Measurements from ENCODE around the gene MIS18A.

MIS18A gene

DNA sequence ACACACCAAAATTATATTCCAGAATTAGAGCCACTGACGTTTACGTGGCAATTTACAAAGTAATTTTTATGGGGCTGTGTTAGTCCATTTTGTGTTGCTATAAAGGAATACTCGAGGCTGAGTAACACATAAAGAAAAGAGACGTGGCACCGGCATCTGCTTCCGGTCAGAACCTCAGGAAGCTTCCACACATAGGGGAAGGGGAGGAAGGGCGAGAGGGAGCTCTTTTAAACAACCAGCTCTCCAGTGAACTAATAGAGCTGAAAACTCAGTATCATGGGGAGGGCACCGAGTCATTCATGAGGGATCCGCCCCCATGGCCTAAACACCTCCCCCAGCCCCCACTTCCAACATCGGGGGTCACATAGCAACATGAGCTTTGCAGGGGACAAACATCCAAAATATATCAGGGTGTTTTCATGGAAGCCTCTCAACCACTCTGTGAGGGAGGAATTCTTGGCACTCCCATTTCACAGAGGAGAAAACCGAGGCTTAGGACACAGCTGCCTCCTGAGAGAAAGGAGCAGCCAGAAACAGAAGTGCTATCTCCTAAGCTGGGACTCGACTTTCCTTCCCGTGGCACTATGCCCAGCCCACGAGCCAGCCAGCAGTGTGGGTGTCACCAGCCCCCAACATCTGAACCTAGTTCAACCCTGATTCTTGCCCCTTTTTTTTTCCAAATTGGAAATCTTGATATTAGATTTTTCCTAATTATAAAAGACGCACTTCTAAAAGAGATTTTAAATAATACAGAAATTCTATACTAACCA is 29.2 kb downstream of the MIS18A start:
- no peak for FAIRE-seq

GRCh38 chr21:32248571-32249461 is 30.0 kb downstream of the MIS18A start:
- FAIRE-seq, result no peak

- FAIRE-seq, result no peak
Measured at GRCh38 chr21:32246571-32247140, 32.2 kb downstream of the MIS18A start.

DNA sequence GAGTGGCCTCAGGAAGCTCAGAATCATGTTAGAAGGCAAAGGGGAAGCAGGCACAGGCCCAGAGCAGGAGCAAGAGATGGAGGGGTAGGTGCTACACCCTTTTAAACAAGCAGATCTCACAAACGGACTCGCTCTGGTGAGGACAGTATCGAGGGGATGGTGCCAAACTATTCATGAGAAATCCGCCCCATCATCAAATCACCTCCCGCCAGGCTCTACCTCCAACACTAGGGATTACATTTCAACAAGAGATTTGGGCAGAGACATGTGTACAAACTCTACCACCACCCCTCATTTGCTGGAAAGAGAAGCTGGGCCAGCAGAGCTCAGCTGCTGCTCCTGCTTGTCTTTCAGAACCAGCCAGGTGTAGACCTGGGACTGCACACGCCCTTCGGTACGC is 32.9 kb downstream of the MIS18A start:
- FAIRE-seq, result no peak

GRCh38 chr21:32240851-32241687 is 37.8 kb downstream of the MIS18A start:
- no peak for FAIRE-seq

DNA sequence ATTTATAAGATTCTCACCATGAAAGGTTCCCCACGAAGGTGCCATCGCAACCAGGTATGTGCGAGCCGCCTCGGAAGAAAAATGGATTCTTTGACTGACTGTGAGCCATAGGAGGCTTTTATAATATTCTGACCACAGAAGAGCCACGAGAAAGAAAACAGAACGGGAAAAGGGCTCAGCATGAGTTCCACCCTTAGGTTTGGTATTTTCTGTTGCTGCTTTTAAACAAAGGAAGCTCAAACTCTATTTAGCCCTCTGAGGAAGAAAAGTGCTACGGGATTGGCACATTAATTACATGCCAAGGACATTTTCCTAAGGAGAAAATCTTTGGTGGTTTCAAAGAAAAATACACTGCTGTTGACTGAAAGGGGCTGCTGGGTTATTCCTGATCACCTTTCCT is 39.3 kb downstream of the MIS18A start:
- FAIRE-seq, result no peak

DNA sequence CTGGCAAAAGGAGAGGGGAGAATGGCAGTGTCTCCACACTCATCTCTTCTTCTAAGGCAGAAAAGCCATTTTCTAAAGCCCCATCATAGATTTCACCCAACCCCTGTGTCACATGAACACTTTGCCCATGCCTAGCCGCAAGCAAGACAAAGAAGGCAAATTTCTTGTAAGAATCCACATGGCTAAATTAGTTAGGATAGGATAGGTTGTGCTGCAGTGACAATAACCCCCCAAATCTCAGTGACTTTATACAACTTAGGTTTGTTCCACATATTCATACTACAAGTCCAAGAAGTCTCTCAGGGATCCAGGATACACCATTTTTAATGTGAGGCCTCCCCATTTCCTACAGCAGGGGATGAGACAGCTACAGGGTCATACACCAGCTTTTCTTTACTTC is 40.8 kb downstream of the MIS18A start:
- FAIRE-seq, result no peak

DNA sequence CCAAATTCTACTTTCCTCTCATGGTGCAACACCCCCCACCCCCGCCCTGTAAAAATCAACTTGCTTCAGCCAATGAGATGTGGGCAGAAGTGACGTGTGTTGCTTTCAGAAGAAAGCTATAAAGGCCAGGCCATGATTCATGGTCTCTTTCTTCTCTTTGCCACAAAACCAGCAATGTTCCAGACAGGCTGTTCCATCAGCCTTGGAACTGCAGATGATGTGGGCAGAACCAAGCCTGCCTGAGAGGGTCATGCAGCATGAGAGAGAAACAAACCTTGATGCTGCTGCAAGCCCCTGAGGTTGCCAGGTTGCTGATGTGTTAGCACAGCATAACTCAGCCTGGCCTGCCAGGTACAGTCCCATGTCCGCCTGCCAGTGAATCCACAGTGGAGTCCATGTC is 41.8 kb downstream of the MIS18A start:
- no peak for FAIRE-seq

- FAIRE-seq, result no peak
Measured at GRCh38 chr21:32233722-32234301, 45.0 kb downstream of the MIS18A start.

DNA sequence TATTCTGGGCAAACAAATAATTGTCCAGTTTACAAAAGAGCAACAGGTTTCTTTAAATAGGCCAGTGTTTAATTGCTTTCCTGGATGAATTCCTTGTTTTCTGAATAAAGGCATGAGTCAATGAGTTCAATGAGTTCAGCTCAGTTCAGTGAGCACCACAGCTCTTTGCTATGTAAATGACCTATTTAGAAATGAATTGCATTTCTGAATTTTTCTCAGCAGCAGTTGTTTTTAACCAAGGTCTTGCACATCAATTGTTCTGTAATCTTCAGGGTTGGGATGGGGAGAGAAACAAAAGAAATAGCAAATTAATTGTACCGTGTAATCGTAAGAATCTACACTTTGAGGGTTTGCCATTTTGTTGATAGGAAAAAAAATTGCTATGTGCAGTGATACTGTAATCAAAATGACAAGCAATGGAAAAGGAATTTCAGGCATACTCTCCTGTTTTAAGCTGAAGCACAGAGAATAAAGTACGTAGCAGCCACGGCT is 45.7 kb downstream of the MIS18A start:
- FAIRE-seq, result no peak

DNA sequence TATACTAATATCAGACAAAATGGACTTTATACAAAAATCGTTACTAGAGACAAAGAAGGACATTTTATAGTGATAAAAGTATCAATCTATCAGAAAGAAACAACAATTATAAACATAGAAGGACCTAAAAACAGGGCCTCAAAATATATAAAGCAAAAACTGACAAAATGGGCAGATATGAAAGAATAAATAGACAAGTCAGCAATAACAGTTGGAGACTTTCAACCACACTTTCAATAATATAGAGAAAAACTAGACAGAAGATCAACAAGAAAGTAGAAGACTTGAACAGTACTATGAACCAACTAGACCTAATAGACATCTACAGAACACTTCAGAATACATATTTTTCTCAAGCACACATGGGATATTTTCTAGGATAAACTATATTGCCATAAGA is 52.4 kb downstream of the MIS18A start:
- FAIRE-seq, result peak; percentile 38

Measured in islet of Langerhans (tissue), 1 donor.